ENCODE measurements around the gene TST. TPM values are rescaled to one million over a fixed set of nuclear protein-coding genes. Genes with fewer than 3 reads are reported as not detected.

TST gene
- total and polyA plus RNA-seq, 10 of the 15 experiments (the other 5 are each of a cell fraction or from before 2014, with no cell fraction given) = 2.4 to 24.6 (median 10.4) TPM

DNA sequence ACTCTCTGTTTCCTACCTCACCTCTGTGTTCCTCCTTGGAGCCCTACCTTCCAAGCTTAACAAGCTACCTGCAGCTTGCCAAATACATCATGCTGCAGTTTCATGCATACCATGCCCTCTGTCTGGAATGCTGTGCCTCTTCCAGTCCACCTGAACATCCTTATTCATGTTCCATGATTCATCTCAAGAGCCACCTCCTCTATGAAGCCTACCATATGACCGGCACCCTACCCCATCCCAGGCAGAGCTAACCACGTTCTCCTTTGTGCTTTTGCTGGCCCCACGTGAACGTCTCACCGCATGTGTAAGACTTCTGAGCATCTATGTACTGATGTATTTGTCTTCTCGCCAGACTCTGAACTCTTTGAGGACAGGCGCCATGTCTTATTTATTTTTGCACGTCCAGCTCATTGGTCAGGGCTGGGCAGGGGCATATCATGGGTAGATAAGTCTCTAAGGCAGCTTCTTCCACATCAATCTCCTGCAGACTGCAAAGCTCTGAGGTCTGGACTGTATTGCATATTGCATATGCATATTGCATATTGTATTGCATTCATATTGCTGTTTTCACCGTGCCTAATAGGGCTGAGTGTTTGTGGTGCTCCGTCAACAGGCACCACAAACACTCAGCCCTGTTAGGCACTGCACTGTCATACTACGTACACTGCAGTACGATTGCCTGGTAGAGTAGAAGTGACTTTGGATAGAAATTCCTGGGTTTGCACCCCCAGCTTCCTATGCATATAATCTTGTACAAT is 31.0 kb downstream of the TST start (continued):
- TF ChIP-seq, protein P1, sequence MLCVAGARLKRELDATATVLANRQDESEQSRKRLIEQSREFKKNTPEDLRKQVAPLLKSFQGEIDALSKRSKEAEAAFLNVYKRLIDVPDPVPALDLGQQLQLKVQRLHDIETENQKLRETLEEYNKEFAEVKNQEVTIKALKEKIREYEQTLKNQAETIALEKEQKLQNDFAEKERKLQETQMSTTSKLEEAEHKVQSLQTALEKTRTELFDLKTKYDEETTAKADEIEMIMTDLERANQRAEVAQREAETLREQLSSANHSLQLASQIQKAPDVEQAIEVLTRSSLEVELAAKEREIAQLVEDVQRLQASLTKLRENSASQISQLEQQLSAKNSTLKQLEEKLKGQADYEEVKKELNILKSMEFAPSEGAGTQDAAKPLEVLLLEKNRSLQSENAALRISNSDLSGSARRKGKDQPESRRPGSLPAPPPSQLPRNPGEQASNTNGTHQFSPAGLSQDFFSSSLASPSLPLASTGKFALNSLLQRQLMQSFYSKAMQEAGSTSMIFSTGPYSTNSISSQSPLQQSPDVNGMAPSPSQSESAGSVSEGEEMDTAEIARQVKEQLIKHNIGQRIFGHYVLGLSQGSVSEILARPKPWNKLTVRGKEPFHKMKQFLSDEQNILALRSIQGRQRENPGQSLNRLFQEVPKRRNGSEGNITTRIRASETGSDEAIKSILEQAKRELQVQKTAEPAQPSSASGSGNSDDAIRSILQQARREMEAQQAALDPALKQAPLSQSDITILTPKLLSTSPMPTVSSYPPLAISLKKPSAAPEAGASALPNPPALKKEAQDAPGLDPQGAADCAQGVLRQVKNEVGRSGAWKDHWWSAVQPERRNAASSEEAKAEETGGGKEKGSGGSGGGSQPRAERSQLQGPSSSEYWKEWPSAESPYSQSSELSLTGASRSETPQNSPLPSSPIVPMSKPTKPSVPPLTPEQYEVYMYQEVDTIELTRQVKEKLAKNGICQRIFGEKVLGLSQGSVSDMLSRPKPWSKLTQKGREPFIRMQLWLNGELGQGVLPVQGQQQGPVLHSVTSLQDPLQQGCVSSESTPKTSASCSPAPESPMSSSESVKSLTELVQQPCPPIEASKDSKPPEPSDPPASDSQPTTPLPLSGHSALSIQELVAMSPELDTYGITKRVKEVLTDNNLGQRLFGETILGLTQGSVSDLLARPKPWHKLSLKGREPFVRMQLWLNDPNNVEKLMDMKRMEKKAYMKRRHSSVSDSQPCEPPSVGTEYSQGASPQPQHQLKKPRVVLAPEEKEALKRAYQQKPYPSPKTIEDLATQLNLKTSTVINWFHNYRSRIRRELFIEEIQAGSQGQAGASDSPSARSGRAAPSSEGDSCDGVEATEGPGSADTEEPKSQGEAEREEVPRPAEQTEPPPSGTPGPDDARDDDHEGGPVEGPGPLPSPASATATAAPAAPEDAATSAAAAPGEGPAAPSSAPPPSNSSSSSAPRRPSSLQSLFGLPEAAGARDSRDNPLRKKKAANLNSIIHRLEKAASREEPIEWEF (IDR thresholded peaks at IDR 0.05; ENCODE audit: insufficient replicate concordance, low read depth, low read length) = no peak
- no peak for TF ChIP-seq ZNF217 (IDR thresholded peaks at IDR 0.05)
- no peak for TF ChIP-seq SUPT20H (IDR thresholded peaks at IDR 0.05; ENCODE audit: borderline replicate concordance, control insufficient read depth, low read depth, low read length)
- no peak for TF ChIP-seq PAX8 (IDR thresholded peaks at IDR 0.05)
- TF ChIP-seq ESRRA (IDR thresholded peaks at IDR 0.05; ENCODE audit: low read length) = no peak
- TF ChIP-seq RCOR1 (conservative IDR thresholded peaks at IDR 0.05; ENCODE audit: low read depth, low read length) = no peak
- no peak for TF ChIP-seq BCL11A (IDR thresholded peaks at IDR 0.05; ENCODE audit: low read depth, low read length)
- TF ChIP-seq RUNX3 (IDR thresholded peaks at IDR 0.05; ENCODE audit: low read length) = no peak
- no peak for TF ChIP-seq NBN (IDR thresholded peaks at IDR 0.05)
